Panc1 (cell line): ENCODE measurements around the gene FJX1. TPM values are rescaled to one million over a fixed set of nuclear protein-coding genes. Genes with fewer than 3 reads are reported as not detected.
A peak's percentile ranks its signal among the peaks of the same experiment; 100 is the strongest.

Source experiments
- ATAC-seq: fragments of 200-7000 bp; cut with Tn5 transposase; 2 replicates; pipeline ENCODE4 v1.9.1; 2020; ENCODE audit warnings: mild to moderate bottlenecking, moderate library complexity
- BruUV-seq: library from RNA; stranded (reverse); fragments of 400-500 nt; replicated peaks from 2 replicates; lab custom pipeline; 2021; lab: Mats Ljungman, UMichigan
- CTCF ChIA-PET: fragments of 300-600 bp; sonication (Branson Sonifier 250); formaldehyde crosslinking; loops from one replicate; lab custom pipeline; 2022; ENCODE audit warnings: antibody characterized with exemption; lab: Charles Lee
- POLR2A ChIA-PET: fragments of 300-600 bp; sonication (Branson Sonifier 250); formaldehyde crosslinking; loops from one replicate; lab custom pipeline; 2022; ENCODE audit warnings: antibody characterized with exemption; lab: Charles Lee
- DNase-seq: peaks from one replicate; pipeline ENCODE4 v3.0.0-alpha.2; 2010; ENCODE audit warnings: low read depth, low spot score
- H3K27ac ChIP-seq: 2 replicates; pipeline ENCODE4 v1.5.1; 2011; ENCODE audit warnings: mild to moderate bottlenecking, low read length, inconsistent platforms
- H3K27me3 ChIP-seq: fragments of 200-500 bp; sonication (Bioruptor generic); 2 replicates; pipeline ENCODE4 v1.6.0; 2014; ENCODE audit warnings: low read length, inconsistent platforms; ENCODE audit not compliant: control insufficient read depth, insufficient read depth
- H3K36me3 ChIP-seq: fragments of 200-500 bp; sonication (Bioruptor generic); 2 replicates; pipeline ENCODE4 v1.5.1; 2014; ENCODE audit warnings: inconsistent platforms, mild to moderate bottlenecking, low read length, moderate library complexity; ENCODE audit not compliant: control insufficient read depth, insufficient read depth
- H3K4me1 ChIP-seq: 2 replicates; pipeline ENCODE4 v1.5.1; 2011; ENCODE audit warnings: inconsistent platforms, mild to moderate bottlenecking, low read length, moderate library complexity; ENCODE audit not compliant: control insufficient read depth, insufficient read depth
- H3K4me3 ChIP-seq, 2 experiments: 2 replicates each; pipeline ENCODE4 v1.5.1; 2011 to 2012; ENCODE audit warnings: low read depth in 2 of 2, low read length in 2 of 2, mild to moderate bottlenecking in 2 of 2, inconsistent platforms in 1 of 2, moderate library complexity in 1 of 2
- H3K9me3 ChIP-seq: fragments of 200-500 bp; sonication (Bioruptor generic); 2 replicates; pipeline ENCODE4 v1.5.1; 2014; ENCODE audit warnings: low read depth, mild to moderate bottlenecking, inconsistent platforms, low read length, moderate library complexity; ENCODE audit not compliant: control insufficient read depth, insufficient read depth
- CTCF ChIP-seq: fragments of 450-650 bp; IDR thresholded peaks from 2 replicates; pipeline ENCODE4 v1.5.1; 2017; ENCODE audit warnings: mild to moderate bottlenecking
- POLR2AphosphoS5 ChIP-seq: IDR thresholded peaks from 2 replicates; pipeline ENCODE4 v1.6.1; 2012; ENCODE audit warnings: mild to moderate bottlenecking, low read depth, low read length, moderate library complexity
- REST ChIP-seq, 2 experiments: IDR thresholded peaks; 2 replicates each; pipeline ENCODE4 v1.6.1; 2011 to 2012; ENCODE audit warnings: low read depth in 2 of 2, control low read depth in 1 of 2, low read length in 1 of 2, mild to moderate bottlenecking in 1 of 2, moderate library complexity in 1 of 2; ENCODE audit not compliant: insufficient read depth in 1 of 2
- SIN3A ChIP-seq: IDR thresholded peaks from 2 replicates; pipeline ENCODE4 v1.6.1; 2012; ENCODE audit warnings: low read depth, mild to moderate bottlenecking, low read length, moderate library complexity, borderline replicate concordance; ENCODE audit not compliant: insufficient read depth
- TCF7L2 ChIP-seq: IDR thresholded peaks from 2 replicates; pipeline ENCODE4 v1.6.1; 2011; ENCODE audit warnings: mild to moderate bottlenecking, low read depth, low read length, inconsistent platforms
- in situ Hi-C: cut with HindIII; loops from 2 replicates; pipeline ENCODE4 v1.10.0; 2016; ENCODE audit warnings: low sequenced_read_pairs, low pct_unique_long_range_greater_than_20kb
- intact Hi-C: fragments of 100-400 bp; cut with micrococcal nuclease; formaldehyde crosslinking; loops from one replicate; pipeline ENCODE4 v1.10.0; 2022; ENCODE audit not compliant: unreplicated experiment
- total RNA-seq: library from RNA; stranded (reverse); gene quantifications from one replicate; pipeline ENCODE4 v1.2.1, GENCODE V29; 2021; ENCODE audit not compliant: unreplicated experiment

The FJX1 gene
- total RNA-seq, 1 experiment from 2014 or later: 31.1 TPM

GRCh38 chr11:35629914-35630313 lies 11.7 kb downstream of the FJX1 start:
- intact Hi-C loops: no loop called here
- CTCF ChIA-PET: no interaction called here
- TF ChIP-seq CTCF: no peak
- no peak for TF ChIP-seq SIN3A
- TF ChIP-seq POLR2AphosphoS5: no peak
- TF ChIP-seq TCF7L2: no peak
- TF ChIP-seq REST (IDR thresholded peaks at IDR 0.05; ENCODE audit: insufficient read depth in 1 of 2, low read depth in 2 of 2, low read length in 1 of 2): no peak

GRCh38 chr11:35631891-35632290 lies 13.6 kb downstream of the FJX1 start:
- DNase-seq (no peak), ATAC-seq (no peak)
- in situ Hi-C loops: no loop called here
- no peak for TF ChIP-seq REST (IDR thresholded peaks at IDR 0.05; ENCODE audit: insufficient read depth in 1 of 2, low read depth in 2 of 2, low read length in 1 of 2)
- TF ChIP-seq POLR2AphosphoS5: no peak
- TF ChIP-seq CTCF: no peak
- no peak for TF ChIP-seq SIN3A
- TF ChIP-seq TCF7L2: no peak
- H3K27ac ChIP-seq: no peak overlapping the region
- no TSS peak for BruUV-seq
- ChIA-PET CTCF (no interaction called here), POLR2A (no interaction called here)
- no peaks in the 10 kb centered on the region for H3K27me3 ChIP-seq
- no peaks in the 10 kb centered on the region for H3K36me3 ChIP-seq
- intact Hi-C loops: no loop called here
- H3K9me3 ChIP-seq: no peaks in the 10 kb centered on the region
- no peak overlapping the region for H3K4me3 ChIP-seq
- no peaks in the 10 kb centered on the region; the same call in 1 of the 2 replicates for H3K4me1 ChIP-seq

More at GRCh38 chr11:35629914-35630313, 11.7 kb downstream of the FJX1 start:
- Histone ChIP-seq H3K27me3 (no peaks in the 10 kb centered on the region), H3K4me1 (no peaks in the 10 kb centered on the region; the same call in 1 of the 2 replicates), H3K27ac (0 out of 2 replicates have a peak overlapping the region, but pooled peaks have one; percentile 3), H3K9me3 (no peaks in the 10 kb centered on the region), H3K4me3 (no peak overlapping the region), H3K36me3 (no peaks in the 10 kb centered on the region)
- BruUV-seq: no TSS peak
- peak; percentile 92 for DNase-seq
- in situ Hi-C loops: no loop called here
- ATAC-seq: peak; percentile 89
- POLR2A ChIA-PET: no interaction called here
